GM19193 (cell line): ENCODE results near the gene SAMSN1.

Experiments used
- POLR2A ChIP-seq: IDR thresholded peaks from 4 replicates; pipeline ENCODE4 v1.6.1; 2011; ENCODE audit not compliant: insufficient read depth, insufficient read length; ENCODE audit errors: extremely low read depth

The SAMSN1 gene

GRCh38 chr21:14484188-14485009 lies 61.7 kb downstream of the SAMSN1 start:
- no peak for TF ChIP-seq POLR2A

GRCh38 chr21:14483296-14483695 lies 62.8 kb downstream of the SAMSN1 start:
- no peak for TF ChIP-seq POLR2A

DNA sequence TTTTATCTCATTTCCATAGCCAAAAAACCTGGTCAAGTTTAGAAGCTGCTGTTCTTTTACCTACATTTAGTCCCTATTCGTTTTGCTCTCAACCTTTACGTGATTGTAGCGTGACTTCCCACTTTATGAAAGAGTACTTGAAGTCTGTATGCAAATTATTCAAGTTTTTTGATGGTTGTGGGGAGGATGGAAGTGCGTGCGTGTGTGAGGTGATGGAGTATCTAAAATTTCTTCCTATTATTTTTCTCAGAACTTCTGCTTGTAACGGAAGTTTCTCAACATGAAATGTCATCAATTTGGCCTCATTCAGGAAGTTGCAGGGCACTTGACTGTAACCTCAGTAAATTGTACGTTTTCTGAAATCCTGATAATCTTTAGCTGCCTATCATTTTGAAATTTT lies 64.0 kb downstream of the SAMSN1 start:
- no peak for TF ChIP-seq POLR2A

- no peak for TF ChIP-seq POLR2A
These were observed 65.6 kb downstream of the SAMSN1 start for GRCh38 chr21:14480411-14481031.

- no peak for TF ChIP-seq POLR2A
These were observed 66.8 kb downstream of the SAMSN1 start for GRCh38 chr21:14479241-14479786.

- TF ChIP-seq POLR2A, result no peak
These were observed 68.3 kb downstream of the SAMSN1 start for GRCh38 chr21:14477841-14478240.

DNA sequence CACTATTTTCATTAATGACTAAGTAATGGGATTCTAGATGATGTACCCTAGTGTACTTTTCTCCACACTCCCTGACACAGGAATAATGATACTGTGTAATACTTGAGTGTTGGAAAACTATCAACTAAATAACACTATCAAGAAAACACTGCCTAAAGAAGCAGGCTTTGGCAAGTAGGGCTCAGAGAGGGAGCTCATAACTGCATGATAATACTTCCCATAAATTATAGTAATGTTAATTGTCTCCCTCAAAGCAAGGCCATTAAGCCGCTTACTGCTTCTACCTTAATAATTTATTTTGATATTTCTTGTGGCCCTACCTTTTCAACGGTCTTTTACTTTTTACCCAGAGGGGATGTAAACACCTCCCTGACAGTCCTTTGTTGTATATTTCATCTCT lies 69.0 kb downstream of the SAMSN1 start:
- no peak for TF ChIP-seq POLR2A

DNA sequence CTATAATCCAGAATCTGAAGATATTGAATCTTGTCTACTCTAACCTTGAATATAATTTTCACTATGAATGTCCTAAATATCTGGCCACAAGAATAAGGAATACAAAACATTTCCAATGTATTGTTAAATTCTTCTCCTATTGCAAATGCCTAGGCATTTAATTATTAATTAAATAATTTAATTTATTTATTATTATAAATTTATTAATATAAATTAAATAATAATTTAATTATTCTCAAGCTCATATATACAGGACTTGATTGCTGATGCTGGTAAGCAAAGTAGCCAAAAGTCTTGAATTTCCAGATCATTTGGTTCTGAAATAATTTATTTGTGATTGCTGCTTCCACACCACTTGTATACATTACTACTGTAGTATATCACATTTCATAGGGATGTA lies 71.1 kb downstream of the SAMSN1 start:
- no peak for TF ChIP-seq POLR2A

- TF ChIP-seq POLR2A, result no peak
These were observed 76.5 kb downstream of the SAMSN1 start for GRCh38 chr21:14469641-14470040.

- TF ChIP-seq POLR2A, result no peak
These were observed 79.4 kb downstream of the SAMSN1 start for GRCh38 chr21:14466715-14467114.

GRCh38 chr21:14457762-14458161 lies 88.4 kb downstream of the SAMSN1 start:
- TF ChIP-seq POLR2A, result no peak

DNA sequence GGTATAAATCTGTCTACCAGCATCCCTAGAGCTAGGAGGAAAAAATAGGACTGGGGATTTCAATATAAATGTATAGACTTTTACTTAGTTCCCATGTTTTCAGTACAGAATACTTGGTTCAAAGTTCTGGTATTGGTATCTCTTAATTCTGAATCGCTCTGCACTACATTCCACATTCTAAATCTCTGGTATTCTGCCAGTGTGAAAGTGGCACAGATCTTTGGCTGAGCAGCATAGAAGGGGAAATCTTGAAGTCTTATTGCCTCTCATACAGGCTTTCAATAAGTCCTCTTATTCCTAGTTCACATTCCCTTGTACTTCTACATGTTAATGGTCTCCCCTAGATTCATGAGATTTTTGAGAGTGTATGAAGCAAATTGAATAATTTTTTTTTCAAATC lies 89.2 kb downstream of the SAMSN1 start:
- TF ChIP-seq POLR2A, result no peak

DNA sequence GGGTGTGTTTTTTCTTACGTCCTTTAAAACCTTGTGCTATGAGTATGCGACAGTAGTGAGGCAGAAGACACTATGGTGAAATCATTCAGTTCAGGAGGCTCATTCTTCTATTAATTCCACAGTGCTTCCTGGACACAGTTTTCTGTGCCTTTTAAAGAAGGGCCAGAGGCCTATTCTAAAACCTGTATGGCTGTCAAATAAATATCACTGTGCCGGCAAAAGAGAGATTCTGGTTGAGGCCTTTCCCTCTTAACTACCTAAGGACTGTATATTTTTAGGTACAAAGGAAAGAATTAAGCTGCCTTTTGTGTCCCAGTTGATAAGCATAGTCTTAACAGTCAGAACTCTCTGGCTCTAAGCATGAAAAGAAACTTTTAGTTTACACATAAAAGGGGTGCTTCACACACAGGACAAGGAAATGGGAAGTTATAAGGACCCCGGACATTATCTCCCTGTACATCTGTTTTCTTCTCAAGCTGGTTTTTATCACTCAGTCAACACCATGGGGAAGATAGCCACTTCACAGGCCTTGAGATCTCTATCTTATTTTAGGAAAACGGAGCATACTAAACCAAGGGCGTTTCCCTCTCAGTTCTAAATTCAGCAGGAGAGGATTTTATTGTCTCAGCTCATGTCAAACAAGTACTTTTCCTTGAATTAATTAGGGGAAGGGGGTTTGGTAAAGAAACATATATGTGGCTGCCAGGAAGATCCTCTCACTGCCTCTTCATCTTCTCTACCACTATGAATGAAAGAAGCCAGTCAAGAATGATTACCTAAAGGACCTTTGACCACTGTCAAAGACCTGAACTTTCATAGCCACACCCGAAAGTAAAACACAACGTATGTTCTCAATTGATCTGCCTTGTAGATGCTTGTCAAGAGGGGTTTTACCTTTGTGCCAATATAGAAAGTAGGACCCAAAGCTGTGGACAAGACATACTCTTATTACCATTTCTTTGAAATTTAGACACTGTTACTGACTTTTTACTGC lies 91.8 kb downstream of the SAMSN1 start:
- TF ChIP-seq POLR2A, result no peak

DNA sequence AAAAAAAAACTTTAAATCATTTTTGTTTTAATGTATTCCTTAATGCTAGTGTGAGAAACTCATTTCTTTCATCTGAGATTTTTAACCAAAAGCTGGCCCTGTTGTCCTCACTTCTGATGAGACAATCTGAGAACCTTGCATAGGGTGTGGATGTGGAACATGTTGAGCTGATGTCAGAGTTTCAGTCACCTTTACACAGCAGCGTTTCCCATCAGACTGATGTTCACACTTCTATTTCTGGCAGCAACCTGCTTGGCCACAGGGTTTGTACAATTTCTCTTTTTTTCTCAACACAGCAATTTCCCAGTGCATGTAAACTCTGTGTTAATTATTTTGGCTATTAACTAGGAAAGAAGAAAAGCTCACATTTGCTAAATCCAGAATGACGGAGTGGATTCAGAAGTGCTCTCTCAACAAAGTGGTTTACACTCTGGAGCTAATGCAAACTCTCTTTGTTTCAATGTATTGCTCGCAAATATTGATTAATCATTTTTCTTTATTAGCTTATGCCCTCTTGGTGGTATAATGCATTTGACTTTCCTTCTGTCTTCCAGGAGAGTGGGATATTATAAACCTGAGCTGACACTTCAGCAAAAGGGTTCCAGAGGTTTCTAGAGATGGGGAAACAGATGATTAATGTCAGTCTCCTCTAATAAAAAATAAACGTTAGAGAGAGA lies 92.6 kb downstream of the SAMSN1 start:
- no peak for TF ChIP-seq POLR2A

DNA sequence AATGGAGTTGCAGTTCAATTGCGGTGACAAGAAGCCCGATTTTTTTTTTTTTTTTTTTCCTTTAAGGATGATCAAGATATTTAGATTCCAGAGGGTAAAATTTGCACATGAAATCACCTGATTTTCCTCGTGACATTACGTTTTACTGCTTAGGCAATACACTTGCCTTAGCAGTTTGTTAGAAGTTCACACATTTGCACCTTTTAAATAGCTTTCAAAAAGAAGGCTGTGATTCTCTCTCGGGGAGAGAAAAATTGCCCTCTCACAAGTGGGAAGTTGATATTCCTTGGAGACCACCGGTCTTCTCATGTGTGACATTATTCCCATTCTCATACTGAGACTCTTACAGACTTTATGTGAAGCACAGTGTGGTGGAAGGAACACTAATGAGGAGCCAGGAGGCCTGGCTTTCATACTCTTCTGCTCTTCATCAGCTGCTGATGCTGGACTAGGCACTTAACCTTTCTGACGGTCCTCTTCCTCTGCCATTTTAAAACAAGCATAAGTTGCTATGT lies 93.3 kb downstream of the SAMSN1 start:
- no peak for TF ChIP-seq POLR2A
